A549 (cell line): Measurements from ENCODE around the gene CBFA2T3. TPM values are rescaled to one million over a fixed set of nuclear protein-coding genes. Genes with fewer than 3 reads are reported as not detected.
A peak's percentile ranks its signal among the peaks of the same experiment; 100 is the strongest.

ENCODE experiments used
- ATAC-seq, 2 experiments: fragments of 200-7000 bp in 1 of 2; fragments of >200 bp in 1 of 2; cut with Nextera tagmentation in 1 of 2; cut with Tn5 transposase in 1 of 2; 3 replicates each; pipeline versions ENCODE4 v1.8.0 to v1.9.1; 2018 to 2020; ENCODE audit warnings: mild to moderate bottlenecking in 1 of 2, moderate library complexity in 1 of 2
- CTCF ChIA-PET: fragments of 300-600 bp; sonication (Branson Sonifier 250); formaldehyde crosslinking; extraction: SDS; loops from one replicate; lab custom pipeline; 2021; ENCODE audit warnings: antibody characterized with exemption, inconsistent platforms; lab: Yijun Ruan, JAX
- POLR2A ChIA-PET: fragments of 350-600 bp; formaldehyde crosslinking; extraction: SDS; loops from one replicate; lab custom pipeline; 2021; ENCODE audit warnings: antibody characterized with exemption, inconsistent platforms; lab: Yijun Ruan, JAX
- DNase-seq, 2 experiments: peaks; one replicate each; pipeline versions ENCODE4 v3.0.0 to v3.0.0-alpha.2; 2011 to 2016; ENCODE audit warnings: low read depth in 1 of 2, low spot score in 1 of 2
- FAIRE-seq: peaks from 2 replicates; lab custom pipeline; 2011; peaks lifted over from hg19 to GRCh38; lab: Jason Lieb, UNC
- H3K27ac ChIP-seq, 2 experiments: fragments of >200 bp; sonication (Bioruptor Twin); formaldehyde crosslinking; 3 replicates each; pipeline ENCODE4 v1.5.1; 2016 to 2017
- H3K4me1 ChIP-seq: fragments of >200 bp; sonication (Bioruptor Twin); formaldehyde crosslinking; 3 replicates; pipeline ENCODE4 v1.6.1; 2016
- H3K4me2 ChIP-seq: fragments of >200 bp; sonication (Bioruptor Twin); formaldehyde crosslinking; 3 replicates; pipeline ENCODE4 v1.6.1; 2016
- H3K4me3 ChIP-seq: fragments of >200 bp; sonication (Bioruptor Twin); formaldehyde crosslinking; 3 replicates; pipeline ENCODE4 v1.5.1; 2016
- H3K9me3 ChIP-seq: fragments of >200 bp; sonication (Bioruptor Twin); formaldehyde crosslinking; 3 replicates; pipeline ENCODE4 v1.6.1; 2016
- BHLHE40 ChIP-seq: IDR thresholded peaks from 2 replicates; pipeline ENCODE4 v1.6.1; 2012; ENCODE audit warnings: low read depth, low read length, inconsistent platforms
- CBX8 ChIP-seq: fragments of 200-600 bp; sonication (generic); IDR thresholded peaks from 2 replicates; pipeline ENCODE4 v1.6.1; 2016
- CEBPB ChIP-seq, 2 experiments: fragments of >200 bp in 1 of 2; sonication (Bioruptor Twin) in 1 of 2; formaldehyde crosslinking in 1 of 2; IDR thresholded peaks; 2 replicates each; pipeline ENCODE4 v1.6.1; 2012 to 2016
- CHD2 ChIP-seq: fragments of 150-350 bp; IDR thresholded peaks from 2 replicates; pipeline ENCODE4 v1.6.1; 2014; ENCODE audit warnings: low read length; ENCODE audit not compliant: partially characterized antibody
- CHD4 ChIP-seq: fragments of 200-600 bp; sonication (generic); IDR thresholded peaks from 2 replicates; pipeline ENCODE4 v1.6.1; 2016; ENCODE audit warnings: antibody characterized with exemption, mild to moderate bottlenecking, borderline replicate concordance
- EHF ChIP-seq: fragments of 250-450 bp; sonication (Bioruptor Pico); IDR thresholded peaks from 2 replicates; pipeline ENCODE4 v1.5.0; 2020; ENCODE audit warnings: mild to moderate bottlenecking
- ESRRA ChIP-seq: fragments of 150-350 bp; IDR thresholded peaks from 2 replicates; pipeline ENCODE4 v1.6.1; 2014; ENCODE audit warnings: mild to moderate bottlenecking, low read length, borderline replicate concordance
- FOSB ChIP-seq: fragments of 250-450 bp; sonication (Bioruptor Pico); IDR thresholded peaks from 2 replicates; pipeline ENCODE4 v1.5.0; 2020; ENCODE audit warnings: mild to moderate bottlenecking, moderate library complexity
- FOSL2 ChIP-seq, 2 experiments: fragments of 450-650 bp in 1 of 2; fragments of >200 bp in 1 of 2; sonication (Bioruptor Twin) in 1 of 2; formaldehyde crosslinking; IDR thresholded peaks; 2 replicates each; pipeline versions ENCODE4 v1.5.0 to v1.6.1; 2016 to 2020; ENCODE audit warnings: mild to moderate bottlenecking in 1 of 2, moderate library complexity in 1 of 2
- HMGXB4 ChIP-seq: fragments of 250-450 bp; sonication (Bioruptor Pico); IDR thresholded peaks from 2 replicates; pipeline ENCODE4 v1.5.0; 2021; ENCODE audit warnings: mild to moderate bottlenecking, moderate library complexity, borderline replicate concordance
- HOXA7 ChIP-seq: fragments of 250-450 bp; sonication (Bioruptor Pico); IDR thresholded peaks from 2 replicates; pipeline ENCODE4 v1.5.0; 2020; ENCODE audit warnings: mild to moderate bottlenecking, moderate library complexity
- HOXB5 ChIP-seq: fragments of 250-450 bp; sonication (Bioruptor Pico); IDR thresholded peaks from 2 replicates; pipeline ENCODE4 v1.5.0; 2020; ENCODE audit warnings: mild to moderate bottlenecking, moderate library complexity
- JUNB ChIP-seq: fragments of >200 bp; sonication (Bioruptor Twin); formaldehyde crosslinking; IDR thresholded peaks from 2 replicates; pipeline ENCODE4 v1.6.1; 2016
- NPAS2 ChIP-seq: fragments of 250-450 bp; sonication (Bioruptor Pico); IDR thresholded peaks from 2 replicates; pipeline ENCODE4 v1.8.0; 2022; ENCODE audit warnings: mild to moderate bottlenecking, moderate library complexity, borderline replicate concordance
- PHF8 ChIP-seq: fragments of 200-600 bp; sonication (generic); IDR thresholded peaks from 2 replicates; pipeline ENCODE4 v1.6.1; 2016; ENCODE audit warnings: low read depth, mild to moderate bottlenecking, antibody characterized with exemption, moderate library complexity, borderline replicate concordance
- POLR2A ChIP-seq: IDR thresholded peaks from 2 replicates; pipeline ENCODE4 v1.6.1; 2012; ENCODE audit warnings: mild to moderate bottlenecking, low read length
- RCOR1 ChIP-seq: fragments of 150-350 bp; IDR thresholded peaks from 2 replicates; pipeline ENCODE4 v1.6.1; 2014; ENCODE audit warnings: antibody characterized with exemption, low read length, low read depth
- RNF2 ChIP-seq: fragments of 200-600 bp; sonication (generic); IDR thresholded peaks from 2 replicates; pipeline ENCODE4 v1.6.1; 2016; ENCODE audit warnings: low read depth, mild to moderate bottlenecking, antibody characterized with exemption, moderate library complexity, borderline replicate concordance
- SREBF2 ChIP-seq: fragments of 450-650 bp; IDR thresholded peaks from 2 replicates; pipeline ENCODE4 v1.6.1; 2014; ENCODE audit warnings: mild to moderate bottlenecking, moderate library complexity
- ZC3H11A ChIP-seq: fragments of 450-650 bp; IDR thresholded peaks from 2 replicates; pipeline ENCODE4 v1.6.1; 2014; ENCODE audit warnings: antibody characterized with exemption, mild to moderate bottlenecking
- ZFP36 ChIP-seq: fragments of 450-650 bp; IDR thresholded peaks from 2 replicates; pipeline ENCODE4 v1.6.1; 2014; ENCODE audit warnings: borderline replicate concordance; ENCODE audit not compliant: partially characterized antibody
- WGBS: methylation state at CpG from one replicate; pipeline ENCODE4 v1.1.6; 2017; ENCODE audit errors: missing lambda C conversion rate; 5-methylcytosine and 5-hydroxymethylcytosine counted together
- polyA plus RNA-seq, 4 experiments: library from polyadenylated mRNA; depleted of rRNA in 3 of 4; stranded (reverse); fragments of >200 nt; fragmentation: RNase III in 1 of 4; extraction: RNeasy Plus Mini Kit Qiagen cat#74134 plus additional on column Dnase treatment in 1 of 4; gene quantifications; 2 replicates in 3 of 4; 3 replicates in 1 of 4; pipeline ENCODE4 v1.2.3, GENCODE V29; 2011 to 2017
- TF ChIP-seq, protein P1 (sequence below): fragments of >200 bp; sonication (Bioruptor Twin); formaldehyde crosslinking; IDR thresholded peaks from 3 replicates; pipeline ENCODE4 v1.6.1; 2016

CBFA2T3 gene
- polyA plus RNA-seq, 2 of the 4 experiments (the other 2 are of a cell fraction), result 0.08 TPM; not detected in 1

DNA sequence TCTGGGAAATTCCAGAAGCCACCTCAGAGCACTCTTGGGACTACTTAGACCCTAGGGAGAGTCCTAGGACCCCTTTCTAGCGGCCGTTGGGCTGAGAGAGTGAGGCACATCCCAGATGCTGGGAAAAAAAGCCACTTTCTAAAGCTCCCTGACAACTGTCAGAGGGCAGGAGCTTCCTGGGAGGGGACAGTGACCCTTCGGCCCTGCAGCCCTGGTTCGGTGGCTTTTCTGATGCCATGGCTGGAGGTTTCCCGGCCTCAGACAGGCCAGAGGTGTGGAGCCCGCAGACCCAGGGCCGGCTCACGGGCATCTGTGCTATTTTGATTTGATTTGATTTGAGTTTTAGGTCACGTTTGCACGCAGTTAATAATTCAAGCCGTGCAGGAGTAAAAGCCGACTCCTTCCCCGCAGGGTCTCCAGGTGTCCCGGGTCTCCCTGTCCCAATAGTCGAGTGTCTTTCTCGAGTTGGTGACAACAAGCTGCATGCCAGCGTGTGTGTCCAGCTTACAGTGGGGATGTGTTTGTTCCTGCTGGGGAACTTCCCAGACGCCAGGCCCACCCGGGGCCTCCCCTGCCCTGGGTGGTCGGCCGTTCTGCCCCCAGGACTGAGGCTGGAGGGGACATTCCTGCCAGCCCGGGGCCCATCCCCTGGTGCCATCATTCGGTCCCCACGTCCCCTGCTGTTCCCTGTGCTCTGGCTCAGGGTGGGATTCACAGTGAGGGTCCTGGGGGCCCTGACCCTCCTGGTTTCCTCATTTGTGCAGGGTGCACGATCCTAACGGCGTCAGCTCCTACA is 1.0 kb upstream of the CBFA2T3 start:
- Histone ChIP-seq H3K4me1 (no peaks in the 10 kb centered on the region), H3K27ac (no peak overlapping the region), H3K9me3 (no peaks in the 10 kb centered on the region), H3K4me2 (no peak overlapping the region), H3K4me3 (no peak overlapping the region)
- DNase-seq, result no peak
- WGBS, result 54% methylated on average over 19 of the region's 27 CpGs
- no peak for FAIRE-seq
- POLR2A ChIA-PET, result no interaction called here
- ATAC-seq, result no peak
- CTCF ChIA-PET, result interaction anchor here (0.9 kb wide), 1 partner anchor 189 kb away, joined by 3 read pairs; no protein-coding TSS in a partner anchor
- TF ChIP-seq, protein P1, sequence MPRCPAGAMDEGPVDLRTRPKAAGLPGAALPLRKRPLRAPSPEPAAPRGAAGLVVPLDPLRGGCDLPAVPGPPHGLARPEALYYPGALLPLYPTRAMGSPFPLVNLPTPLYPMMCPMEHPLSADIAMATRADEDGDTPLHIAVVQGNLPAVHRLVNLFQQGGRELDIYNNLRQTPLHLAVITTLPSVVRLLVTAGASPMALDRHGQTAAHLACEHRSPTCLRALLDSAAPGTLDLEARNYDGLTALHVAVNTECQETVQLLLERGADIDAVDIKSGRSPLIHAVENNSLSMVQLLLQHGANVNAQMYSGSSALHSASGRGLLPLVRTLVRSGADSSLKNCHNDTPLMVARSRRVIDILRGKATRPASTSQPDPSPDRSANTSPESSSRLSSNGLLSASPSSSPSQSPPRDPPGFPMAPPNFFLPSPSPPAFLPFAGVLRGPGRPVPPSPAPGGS, result no peak
- TF ChIP-seq FOSL2 (IDR thresholded peaks at IDR 0.05) (no peak), FOSL2 (CRISPR knock-in tag; IDR thresholded peaks at IDR 0.05) (no peak), RCOR1 (no peak), POLR2A (no peak), HMGXB4 (CRISPR knock-in tag) (no peak), CHD2 (no peak), PHF8 (no peak), BHLHE40 (no peak), SREBF2 (no peak), CEBPB (IDR thresholded peaks at IDR 0.05) (no peak)

DNA sequence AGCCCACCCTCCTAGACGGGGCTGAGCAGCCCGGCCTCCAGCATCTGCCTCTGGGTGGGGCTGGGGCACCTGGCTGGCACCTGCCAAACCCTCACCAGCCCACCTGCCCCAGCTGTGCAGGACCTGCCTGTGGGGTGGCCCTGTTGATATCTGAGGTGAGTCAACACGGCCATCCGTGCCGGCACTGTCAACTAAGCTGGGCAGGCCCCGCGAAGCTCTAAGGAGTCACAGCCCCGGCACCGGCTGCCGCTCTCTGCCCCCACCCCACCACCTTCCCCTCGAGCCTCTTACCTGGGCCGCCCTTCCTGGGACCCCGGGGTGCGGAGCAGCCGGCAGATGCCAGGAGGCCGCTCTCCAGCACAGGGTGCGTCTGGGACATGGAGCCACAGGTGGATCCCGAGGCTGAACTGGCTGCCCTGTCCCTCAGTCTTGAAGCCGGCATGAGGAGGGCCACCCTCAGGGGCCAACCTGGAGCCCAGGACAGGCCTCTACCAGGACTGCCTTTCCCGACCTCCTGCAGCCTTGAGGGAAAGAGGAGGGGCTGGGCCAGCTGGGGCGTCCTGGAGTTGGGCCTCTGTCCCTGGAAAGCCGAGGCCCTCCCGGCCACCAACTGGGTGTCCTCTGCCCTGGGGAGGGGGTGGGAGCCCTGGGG is 515 bp downstream of the CBFA2T3 start:
- Histone ChIP-seq H3K4me1 (no peaks in the 10 kb centered on the region), H3K4me3 (no peak overlapping the region), H3K4me2 (no peak overlapping the region), H3K27ac (no peak overlapping the region), H3K9me3 (no peaks in the 10 kb centered on the region)
- TF ChIP-seq NPAS2 (CRISPR knock-in tag) (no peak), CHD4 (no peak), JUNB (no peak), HMGXB4 (CRISPR knock-in tag) (no peak), PHF8 (no peak), EHF (CRISPR knock-in tag) (no peak), RNF2 (no peak)
- POLR2A ChIA-PET, result no interaction called here
- CTCF ChIA-PET, result no interaction called here
- no peak for ATAC-seq
- DNase-seq, result no peak
- FAIRE-seq, result no peak
- 70% methylated on average over 7 of the region's 23 CpGs for WGBS

DNA sequence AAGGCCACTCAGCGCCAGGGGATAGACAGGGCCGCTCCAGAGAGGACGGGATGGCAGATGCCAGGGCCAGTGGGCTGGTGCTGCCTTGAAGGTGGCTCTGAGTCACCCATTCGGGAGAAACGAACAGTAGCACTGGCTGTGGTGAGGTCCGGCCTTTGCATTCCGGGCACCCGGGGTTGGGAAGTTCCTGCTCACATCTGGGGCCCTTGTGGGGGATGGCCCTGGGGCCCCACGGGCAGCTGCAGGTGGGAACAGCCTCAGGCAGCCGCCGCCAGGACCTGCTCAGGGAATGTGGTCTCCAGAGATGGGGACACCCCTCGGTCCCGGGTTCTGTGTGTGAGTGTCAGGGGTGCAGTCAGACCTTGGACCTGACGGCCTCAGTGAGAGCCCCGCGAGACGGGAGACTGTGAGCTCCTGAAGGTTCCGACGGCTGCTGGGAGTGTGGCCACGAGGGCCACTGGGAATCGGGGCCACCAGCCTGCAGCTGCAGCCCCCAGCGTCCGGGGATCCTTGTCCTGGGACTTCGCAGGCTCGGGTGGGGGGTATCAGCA is 1.4 kb downstream of the CBFA2T3 start:
- no peak for TF ChIP-seq ESRRA
- no peak for TF ChIP-seq ZFP36
- no peak for TF ChIP-seq ZC3H11A
- TF ChIP-seq HOXA7, result no peak
- TF ChIP-seq FOSB (CRISPR knock-in tag), result no peak
- no peak for TF ChIP-seq JUNB
- no peak for TF ChIP-seq CBX8
- TF ChIP-seq HOXB5 (CRISPR knock-in tag), result no peak
- WGBS, result 35% methylated on average over 21 of the region's 25 CpGs
- FAIRE-seq (no peak), DNase-seq (no peak), ATAC-seq (peak in 1 of 2 experiments; percentile 31; a peak in 3 of 6 replicates)
- POLR2A ChIA-PET, result no interaction called here
- Histone ChIP-seq H3K27ac (no peak overlapping the region), H3K4me1 (no peaks in the 10 kb centered on the region), H3K4me3 (no peak overlapping the region), H3K4me2 (no peak overlapping the region), H3K9me3 (no peaks in the 10 kb centered on the region)
- CTCF ChIA-PET, result no interaction called here
